Panc1 (cell line): ENCODE data around the gene ASF1B.

Experiments
- CTCF ChIP-seq: fragments of 450-650 bp; IDR thresholded peaks from 2 replicates; pipeline ENCODE4 v1.5.1; 2017; ENCODE audit warnings: mild to moderate bottlenecking
- POLR2AphosphoS5 ChIP-seq: IDR thresholded peaks from 2 replicates; pipeline ENCODE4 v1.6.1; 2012; ENCODE audit warnings: mild to moderate bottlenecking, low read depth, low read length, moderate library complexity

- TF ChIP-seq POLR2AphosphoS5 = no peak
- no peak for TF ChIP-seq CTCF
Measured at GRCh38 chr19:14166999-14167575, 30.7 kb upstream of the ASF1B start.
